HepG2 (cell line): ENCODE data around the gene CNPY4. TPM values are rescaled to one million over a fixed set of nuclear protein-coding genes. Genes with fewer than 3 reads are reported as not detected.
A peak's percentile ranks its signal among the peaks of the same experiment; 100 is the strongest.

Experiments used
- BRD4 ChIP-seq: sonication (generic); formaldehyde crosslinking; IDR thresholded peaks from 2 replicates; pipeline ENCODE4 v1.4.0; 2020; ENCODE audit warnings: missing genetic modification reagents
- CCDC6 ChIP-seq: sonication (generic); formaldehyde crosslinking; IDR thresholded peaks from 2 replicates; pipeline ENCODE4 v1.8.1; 2022; ENCODE audit warnings: mild to moderate bottlenecking, missing genetic modification reagents, moderate library complexity
- E2F1 ChIP-seq: sonication (generic); formaldehyde crosslinking; IDR thresholded peaks from 2 replicates; pipeline ENCODE4 v1.5.0; 2020; ENCODE audit warnings: missing genetic modification reagents
- HINFP ChIP-seq: sonication (generic); formaldehyde crosslinking; IDR thresholded peaks from 2 replicates; pipeline ENCODE4 v1.4.0; 2020; ENCODE audit warnings: low read depth, mild to moderate bottlenecking, missing genetic modification reagents
- MLX ChIP-seq: IDR thresholded peaks from 2 replicates; pipeline ENCODE4 v1.6.1; 2016
- MZF1 ChIP-seq: sonication (generic); formaldehyde crosslinking; IDR thresholded peaks from 2 replicates; pipeline ENCODE4 v1.8.1; 2023; ENCODE audit warnings: mild to moderate bottlenecking, missing genetic modification reagents, borderline replicate concordance
- NR2F2 ChIP-seq: IDR thresholded peaks from 2 replicates; pipeline ENCODE4 v1.6.1; 2012; ENCODE audit warnings: low read depth, inconsistent platforms, borderline replicate concordance
- PATZ1 ChIP-seq: sonication (generic); formaldehyde crosslinking; IDR thresholded peaks from 2 replicates; pipeline ENCODE4 v1.4.0; 2020; ENCODE audit warnings: missing genetic modification reagents
- PITX1 ChIP-seq: sonication (generic); formaldehyde crosslinking; IDR thresholded peaks from 2 replicates; pipeline ENCODE4 v1.5.1; 2020; ENCODE audit warnings: mild to moderate bottlenecking, missing genetic modification reagents
- PRDM4 ChIP-seq: sonication (generic); formaldehyde crosslinking; IDR thresholded peaks from 2 replicates; pipeline ENCODE4 v1.9.0; 2021; ENCODE audit warnings: missing genetic modification reagents, borderline replicate concordance
- RXRB ChIP-seq: IDR thresholded peaks from 2 replicates; pipeline ENCODE4 v1.6.1; 2016; ENCODE audit warnings: borderline replicate concordance, missing genetic modification reagents, missing compliant biosample characterization
- SIN3A ChIP-seq: IDR thresholded peaks from 2 replicates; pipeline ENCODE4 v1.6.1; 2011; ENCODE audit warnings: low read depth, mild to moderate bottlenecking, control low read depth, low read length, borderline replicate concordance
- SMARCE1 ChIP-seq: fragments of 450-650 bp; IDR thresholded peaks from 2 replicates; pipeline ENCODE4 v1.6.1; 2017; ENCODE audit warnings: borderline replicate concordance
- SRSF1 ChIP-seq: fragments of 200-400 bp; formaldehyde crosslinking; optimal IDR thresholded peaks from 2 replicates; pipeline ENCODE3; 2017; ENCODE audit warnings: mild to moderate bottlenecking, low read depth, low read length, moderate library complexity
- ZBTB21 ChIP-seq: sonication (generic); formaldehyde crosslinking; IDR thresholded peaks from 2 replicates; pipeline ENCODE4 v1.4.0; 2020; ENCODE audit warnings: missing genetic modification reagents
- ZNF124 ChIP-seq: sonication (generic); formaldehyde crosslinking; IDR thresholded peaks from 2 replicates; pipeline ENCODE4 v1.4.0; 2020; ENCODE audit warnings: missing genetic modification reagents
- ZNF260 ChIP-seq: sonication (generic); formaldehyde crosslinking; IDR thresholded peaks from 2 replicates; pipeline ENCODE4 v1.4.0; 2020; ENCODE audit warnings: missing genetic modification reagents, low read depth, mild to moderate bottlenecking, borderline replicate concordance
- ZNF292 ChIP-seq: sonication (generic); formaldehyde crosslinking; IDR thresholded peaks from 2 replicates; pipeline ENCODE4 v1.8.1; 2022; ENCODE audit warnings: mild to moderate bottlenecking, low read depth, missing genetic modification reagents, borderline replicate concordance
- ZNF576 ChIP-seq: sonication (generic); formaldehyde crosslinking; IDR thresholded peaks from 2 replicates; pipeline ENCODE4 v1.4.0; 2020; ENCODE audit warnings: mild to moderate bottlenecking, missing genetic modification reagents
- ZNF816 ChIP-seq: sonication (generic); formaldehyde crosslinking; IDR thresholded peaks from 2 replicates; pipeline ENCODE4 v1.8.0; 2022; ENCODE audit warnings: missing genetic modification reagents, mild to moderate bottlenecking, borderline replicate concordance
- ZNF841 ChIP-seq: sonication (generic); formaldehyde crosslinking; IDR thresholded peaks from 2 replicates; pipeline ENCODE4 v1.8.1; 2023; ENCODE audit warnings: missing genetic modification reagents, borderline replicate concordance
- ZSCAN30 ChIP-seq: sonication (generic); formaldehyde crosslinking; IDR thresholded peaks from 2 replicates; pipeline ENCODE4 v1.5.0; 2020; ENCODE audit warnings: mild to moderate bottlenecking, missing genetic modification reagents
- polyA plus RNA-seq, 8 experiments: library from polyadenylated mRNA; depleted of rRNA in 3 of 8; stranded (reverse) in 7 of 8; unstranded in 1 of 8; fragments of >200 nt; fragmentation: Illumina TruSeq in 4 of 8; extraction: Trizol in 4 of 8; gene quantifications; 2 replicates each; pipeline versions ENCODE4 v1.2.1 to v1.2.3, GENCODE V29; 2011 to 2016; ENCODE audit warnings: low read depth in 4 of 8, missing spikeins in 1 of 8, mixed read lengths in 1 of 8; ENCODE audit not compliant: insufficient read depth in 1 of 8
- total RNA-seq, 5 experiments: library from RNA; depleted of rRNA; stranded (reverse); fragments of >200 nt; fragmentation: Illumina TruSeq; extraction: Trizol; gene quantifications; 2 replicates each; pipeline ENCODE4 v1.2.3, GENCODE V29; 2016; ENCODE audit warnings: low read depth in 1 of 5

CNPY4 gene
- total and polyA plus RNA-seq, 2 of the 13 experiments (the other 11 are each of a cell fraction or from before 2014, with no cell fraction given), result 6.2 to 12.7 TPM

- TF ChIP-seq PRDM4 (CRISPR knock-in tag) (no peak), SRSF1 (no peak), PITX1 (CRISPR knock-in tag) (peak; percentile 38), ZNF292 (CRISPR knock-in tag) (no peak), ZNF124 (CRISPR knock-in tag) (peak; percentile 97), SIN3A (peak; percentile 92; the same call in 1 of the 2 replicates), MZF1 (CRISPR knock-in tag) (no peak), PATZ1 (peak; percentile 91), ZNF816 (CRISPR knock-in tag) (peak; percentile 79), E2F1 (CRISPR knock-in tag) (no peak), MLX (CRISPR knock-in tag) (peak; percentile 70; the same call in 1 of the 2 replicates), ZNF260 (CRISPR knock-in tag) (no peak), ZSCAN30 (CRISPR knock-in tag) (peak; percentile 67; the same call in 1 of the 2 replicates), SMARCE1 (no peak), BRD4 (CRISPR knock-in tag) (peak; percentile 66), CCDC6 (peak; percentile 96; the same call in 1 of the 2 replicates), HINFP (CRISPR knock-in tag) (0 out of 2 replicates have a peak, but pooled peaks have one; percentile 54), ZNF841 (CRISPR knock-in tag) (peak; percentile 73; the same call in 1 of the 2 replicates), ZNF576 (CRISPR knock-in tag) (peak; percentile 77; the same call in 1 of the 2 replicates), RXRB (CRISPR knock-in tag) (peak; percentile 84), ZBTB21 (CRISPR knock-in tag) (no peak; the same call in 1 of the 2 replicates), NR2F2 (peak; percentile 41; the same call in 1 of the 2 replicates)
These were observed 37.8 kb upstream of the CNPY4 start, which contains the start of gene ZNF3 (continued) for GRCh38 chr7:100081535-100082102.
